Lung (tissue), 12 donors: ENCODE results near the gene EWSR1. TPM values are rescaled to one million over a fixed set of nuclear protein-coding genes. Genes with fewer than 3 reads are reported as not detected.

Source experiments
- ATAC-seq: fragments of 200-7000 bp; cut with Tn5 transposase; one replicate; pipeline ENCODE4 v1.9.1; 2020; ENCODE audit warnings: moderate number of reproducible peaks; ENCODE audit not compliant: insufficient read depth, low FRiP score
- DNase-seq, 3 donors: peaks; one replicate each; pipeline ENCODE4 v3.0.0-alpha.2; 2013 to 2017
- H3K27ac ChIP-seq, 2 donors: one replicate each; pipeline ENCODE4 v1.5.1; 2013; ENCODE audit warnings: mild to moderate bottlenecking in 2 of 2, moderate library complexity in 2 of 2, control low read depth in 1 of 2, inconsistent platforms in 1 of 2, low read depth in 1 of 2, low read length in 1 of 2
- H3K27me3 ChIP-seq, 3 donors: one replicate each; pipeline ENCODE4 v1.5.1; 2013; ENCODE audit warnings: low read length in 2 of 3; ENCODE audit not compliant: control insufficient read depth in 3 of 3, insufficient read depth in 3 of 3
- H3K36me3 ChIP-seq, 4 donors: one replicate each; pipeline ENCODE4 v1.5.1; 2013; ENCODE audit warnings: low read length in 4 of 4, mild to moderate bottlenecking in 1 of 4, moderate library complexity in 1 of 4; ENCODE audit not compliant: control insufficient read depth in 4 of 4, insufficient read depth in 4 of 4
- H3K4me1 ChIP-seq, 5 donors: one replicate each; pipeline ENCODE4 v1.5.1; 2013; ENCODE audit warnings: low read length in 5 of 5, mild to moderate bottlenecking in 2 of 5, moderate library complexity in 1 of 5; ENCODE audit not compliant: control insufficient read depth in 5 of 5, insufficient read depth in 5 of 5
- H3K4me3 ChIP-seq: one replicate; pipeline ENCODE4 v1.5.1; 2013; ENCODE audit warnings: mild to moderate bottlenecking, control low read depth, moderate library complexity
- H3K9ac ChIP-seq, 2 donors: one replicate each; pipeline ENCODE4 v1.5.1; 2013; ENCODE audit warnings: low read length in 2 of 2, control low read depth in 1 of 2; ENCODE audit not compliant: insufficient read depth in 1 of 2
- H3K9me3 ChIP-seq, 4 donors: one replicate each; pipeline ENCODE4 v1.5.1; 2013; ENCODE audit warnings: low read length in 3 of 4, mild to moderate bottlenecking in 1 of 4, moderate library complexity in 1 of 4; ENCODE audit not compliant: control insufficient read depth in 4 of 4, insufficient read depth in 3 of 4
- CTCF ChIP-seq: IDR thresholded peaks from 2 replicates; pipeline ENCODE4 v1.5.1; 2012; ENCODE audit warnings: mild to moderate bottlenecking; ENCODE audit errors: control extremely low read depth, extremely low read depth
- WGBS, 2 donors: extraction: QIAGEN DNeasy Blood & Tissue Kit; methylation state at CpG; one replicate each; pipeline ENCODE4 v1.1.7; 2013; 5-methylcytosine and 5-hydroxymethylcytosine counted together
- polyA plus RNA-seq, 2 donors: library from polyadenylated mRNA; stranded (reverse); fragments of 200-250 nt; gene quantifications; one replicate each; pipeline ENCODE4 v1.2.1, GENCODE V29; 2013
- total RNA-seq, 2 donors: library from RNA; depleted of rRNA in 1 of 2; stranded (reverse); fragments of >200 nt in 1 of 2; gene quantifications; one replicate each; pipeline ENCODE4 v1.2.1, GENCODE V29; 2014 to 2021
- donor health status: control.
- donor health status: control.
- donor health status: Bipolar disorder and iron deficiency.
- donor health status: healthy.
- donor health status: DM: yes; HTN: yes; CAD: no.

EWSR1 gene
- total and polyA plus RNA-seq, 4 donors, result 115 to 215 (median 168) TPM

GRCh38 chr22:29316141-29316828 lies 48.2 kb downstream of the EWSR1 start:
- no peak for DNase-seq
- Histone ChIP-seq H3K27ac (no peak overlapping the region), H3K4me3 (no peak overlapping the region), H3K9me3 (no peaks in the 10 kb centered on the region), H3K9ac (no peak overlapping the region), H3K27me3 (peaks cover 0 to 36% (median 35%) of the 10 kb centered on the region in 3 donors), H3K36me3 (peaks cover 0 to 4% (median 2%) of the 10 kb centered on the region in 4 donors), H3K4me1 (peaks cover 0 to 19% (median 6%) of the 10 kb centered on the region in 5 donors)
- TF ChIP-seq CTCF, result no peak
- 54% methylated on average over 18 of the region's 18 CpGs for WGBS, 2 donors
- ATAC-seq, result no peak

- DNase-seq, result no peak
Measured at GRCh38 chr22:29317827-29318454, 49.9 kb downstream of the EWSR1 start.

GRCh38 chr22:29319072-29319471 lies 51.0 kb downstream of the EWSR1 start:
- no peak overlapping the region for H3K4me3 ChIP-seq
- no peak overlapping the region for H3K9ac ChIP-seq
- peaks cover 0 to 25% (median 24%) of the 10 kb centered on the region in 3 donors for H3K27me3 ChIP-seq
- no peak overlapping the region for H3K27ac ChIP-seq
- WGBS, 2 donors, result 88 to 89% methylated on average over 2 of the region's 2 CpGs
- H3K9me3 ChIP-seq, result no peaks in the 10 kb centered on the region
- DNase-seq (no peak), ATAC-seq (no peak)
- peaks cover 0 to 8% (median 0%) of the 10 kb centered on the region in 5 donors for H3K4me1 ChIP-seq
- no peak for TF ChIP-seq CTCF
- no peaks in the 10 kb centered on the region for H3K36me3 ChIP-seq

More at GRCh38 chr22:29317827-29318454, 49.9 kb downstream of the EWSR1 start:
- H3K4me1 ChIP-seq, result peaks cover 0 to 15% (median 4%) of the 10 kb centered on the region in 5 donors
- no peak overlapping the region for H3K9ac ChIP-seq
- no peak overlapping the region for H3K27ac ChIP-seq
- no peaks in the 10 kb centered on the region for H3K9me3 ChIP-seq
- H3K36me3 ChIP-seq, result no peaks in the 10 kb centered on the region
- H3K4me3 ChIP-seq, result no peak overlapping the region
- peaks cover 0 to 35% (median 32%) of the 10 kb centered on the region in 3 donors for H3K27me3 ChIP-seq
- 93 to 94% methylated on average over 18 of the region's 18 CpGs for WGBS, 2 donors
- ATAC-seq, result no peak
- no peak for TF ChIP-seq CTCF
